ENCODE results near the gene ATG14.
"Not testable (repeated sequence)": the region's sequence is repeated elsewhere in the genome, so short reads cannot be mapped to it uniquely, and the experiment has no call there.

The ATG14 gene

DNA sequence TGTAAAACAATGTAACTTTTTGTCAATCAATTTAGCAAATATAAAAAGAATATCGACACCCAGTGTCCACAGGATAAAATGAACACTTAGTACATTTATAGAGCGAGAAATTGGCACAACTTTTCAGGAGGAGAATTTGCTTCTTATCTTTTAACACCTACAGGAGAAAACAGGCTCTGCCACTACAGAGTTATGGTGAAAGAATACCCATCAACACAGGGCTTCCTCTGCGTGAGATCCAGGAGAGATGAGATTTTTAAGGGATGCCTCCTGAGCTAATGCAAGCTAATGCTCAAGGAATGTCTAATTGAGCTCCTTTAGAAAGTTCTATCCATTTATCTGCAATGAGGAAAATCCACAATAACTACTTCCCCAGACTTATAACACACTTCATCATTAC, 21.0 kb upstream of the ATG14 start:
- DNase-seq = no peak

GRCh38 chr14:55430024-55430690, 18.5 kb upstream of the ATG14 start:
- no peak for DNase-seq

DNA sequence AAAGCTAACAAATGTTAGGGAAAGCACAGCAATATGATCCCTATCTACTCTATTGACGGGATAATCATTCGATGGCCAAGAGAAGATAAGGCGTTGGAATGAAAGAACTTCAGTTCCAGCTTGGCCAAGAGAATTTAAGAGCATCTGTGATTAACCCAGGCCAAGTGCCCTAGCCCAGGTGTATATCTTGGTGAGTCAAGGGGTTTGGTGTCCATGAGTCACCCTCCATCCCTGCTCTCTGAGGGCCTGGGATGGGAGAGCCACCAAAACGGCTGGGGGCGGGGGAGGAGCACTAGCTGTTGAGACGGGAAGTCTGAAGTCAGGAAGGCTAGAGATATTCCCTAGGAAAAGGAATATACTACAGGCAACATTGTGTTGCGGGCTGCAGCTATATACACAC, 15.8 kb upstream of the ATG14 start:
- no peak for DNase-seq

DNA sequence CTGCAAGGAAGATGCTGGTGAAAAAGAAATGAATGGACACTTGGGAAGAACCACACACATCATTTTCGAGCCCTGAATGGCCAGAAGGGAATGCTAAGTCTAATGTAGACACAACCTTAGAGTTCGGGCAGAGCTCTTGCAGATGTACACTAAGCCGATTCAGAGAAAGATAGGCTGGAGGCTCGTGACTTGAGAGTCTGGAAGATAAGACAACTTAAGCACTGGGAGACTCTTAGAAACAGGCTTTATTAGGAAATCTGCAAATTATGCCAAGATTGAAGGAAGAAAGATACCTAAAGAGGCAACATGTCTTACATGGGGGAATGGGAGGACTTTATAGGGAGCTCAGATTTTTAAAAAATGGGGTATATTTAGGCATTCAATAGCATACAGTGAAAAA, 15.3 kb upstream of the ATG14 start:
- DNase-seq = no peak

DNA sequence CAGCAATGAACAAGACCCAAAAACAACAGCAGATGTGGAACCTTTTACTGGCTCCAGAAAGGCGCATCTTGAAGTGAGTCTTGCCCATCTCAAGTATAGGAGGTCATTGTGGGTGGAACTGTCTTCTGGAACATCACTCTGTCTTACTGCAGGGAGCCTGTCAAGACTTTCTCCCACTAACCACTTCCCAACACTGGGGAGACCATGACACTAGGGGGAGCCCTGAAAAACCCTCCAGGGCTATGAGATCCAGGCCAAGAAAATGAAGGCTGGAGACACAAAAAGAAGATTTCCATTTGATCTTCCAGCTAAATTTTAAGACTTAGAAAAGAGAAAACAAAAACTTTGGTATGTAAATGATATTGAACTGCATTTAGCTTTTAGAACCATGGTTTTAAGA, 13.5 kb upstream of the ATG14 start:
- no peak for DNase-seq

GRCh38 chr14:55423969-55424368, 12.3 kb upstream of the ATG14 start:
- no peak for DNase-seq

DNA sequence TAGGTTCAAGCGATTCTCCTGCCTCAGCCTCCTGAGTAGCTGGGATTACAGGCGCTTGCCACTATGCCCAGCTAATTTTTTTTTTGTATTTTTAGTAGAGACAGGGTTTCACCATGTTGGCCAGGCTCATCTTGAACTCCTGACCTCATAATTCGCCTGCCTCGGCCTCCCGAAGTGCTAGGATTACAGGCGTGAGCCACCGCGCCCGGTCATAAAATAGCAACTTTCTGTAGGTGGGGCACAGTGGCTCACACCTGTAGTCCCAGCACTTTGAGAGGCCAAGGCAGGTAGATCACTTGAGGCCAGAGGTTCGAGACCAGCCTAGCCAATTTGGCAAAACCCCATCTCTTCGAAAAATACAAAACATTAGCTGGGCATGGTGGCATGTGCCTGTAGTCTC, 10.7 kb upstream of the ATG14 start:
- DNase-seq = not testable (repeated sequence)

DNA sequence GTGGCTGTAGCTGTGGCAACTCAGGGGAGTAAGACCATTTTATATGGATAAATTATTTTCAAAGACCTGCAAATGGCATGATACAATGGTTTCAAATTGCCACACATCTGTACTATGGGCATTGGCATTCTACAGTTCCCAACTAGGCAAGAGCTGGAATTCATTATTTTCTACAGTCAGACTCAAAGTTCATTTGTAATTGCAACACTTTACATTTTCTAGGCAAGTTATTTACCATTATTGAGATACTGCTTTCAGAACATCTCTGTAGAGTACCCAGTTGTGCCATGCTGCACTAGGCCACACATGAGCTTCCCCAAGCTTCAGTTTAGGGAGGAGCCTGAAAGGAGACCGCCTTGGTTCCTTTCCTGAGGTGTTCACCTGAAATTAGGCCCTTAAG, 8.0 kb upstream of the ATG14 start:
- no peak for DNase-seq

DNA sequence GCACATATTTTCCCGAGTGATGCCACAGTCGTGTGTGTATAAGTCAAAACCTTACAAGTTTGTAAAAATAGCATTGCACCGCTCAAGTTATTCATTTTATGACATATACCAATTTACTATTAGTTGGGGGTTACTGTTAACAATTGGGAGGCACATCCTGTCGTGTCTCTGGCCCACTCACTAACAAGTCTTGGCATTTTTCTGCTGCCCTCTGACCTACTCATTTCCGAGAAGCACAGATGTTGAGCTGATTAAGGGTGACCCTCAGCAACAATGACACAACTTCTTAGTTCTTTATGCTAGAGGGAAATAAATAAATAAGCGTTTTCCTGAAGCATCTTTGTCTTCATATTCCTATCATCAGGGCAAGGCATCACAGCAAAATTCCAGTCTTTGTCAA, 6.8 kb upstream of the ATG14 start:
- DNase-seq = no peak

DNA sequence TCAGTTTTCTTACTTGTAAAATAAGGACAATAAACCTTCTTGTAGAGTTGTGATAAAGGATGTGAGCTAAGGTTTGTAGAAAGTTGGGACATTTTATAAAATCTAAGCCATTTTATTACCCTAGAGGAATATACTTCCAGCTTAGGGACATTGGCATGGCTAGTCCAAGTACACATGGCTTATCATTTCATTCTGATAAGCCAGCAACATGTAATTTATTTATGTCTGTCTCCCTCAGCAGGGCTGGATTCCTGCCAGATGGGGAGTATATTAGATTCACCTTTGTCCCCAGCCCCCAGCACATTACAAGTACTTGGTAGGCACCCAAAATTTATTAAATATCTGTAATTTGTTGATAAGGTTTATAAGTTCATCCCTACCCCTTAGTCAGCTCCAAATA, 6.3 kb upstream of the ATG14 start:
- no peak for DNase-seq

DNA sequence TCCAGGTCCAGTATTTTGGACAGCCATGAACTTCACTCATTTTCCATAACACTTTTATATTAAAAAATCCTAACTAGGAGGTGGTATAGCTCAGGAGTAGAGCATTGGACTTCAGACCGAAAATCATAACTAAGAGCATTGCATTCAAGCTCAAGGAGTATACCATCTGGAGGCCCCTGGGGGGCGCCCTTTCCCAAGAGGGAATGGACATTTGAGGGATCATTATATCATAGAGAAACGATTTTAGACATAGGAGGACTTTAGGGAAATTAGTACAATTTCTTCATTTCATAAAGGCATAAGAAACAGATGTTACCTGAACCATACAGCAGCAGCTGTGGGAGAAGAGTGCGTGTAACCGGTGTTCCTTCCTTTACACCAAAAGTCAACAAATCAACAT, 5.2 kb upstream of the ATG14 start:
- DNase-seq = no peak

DNA sequence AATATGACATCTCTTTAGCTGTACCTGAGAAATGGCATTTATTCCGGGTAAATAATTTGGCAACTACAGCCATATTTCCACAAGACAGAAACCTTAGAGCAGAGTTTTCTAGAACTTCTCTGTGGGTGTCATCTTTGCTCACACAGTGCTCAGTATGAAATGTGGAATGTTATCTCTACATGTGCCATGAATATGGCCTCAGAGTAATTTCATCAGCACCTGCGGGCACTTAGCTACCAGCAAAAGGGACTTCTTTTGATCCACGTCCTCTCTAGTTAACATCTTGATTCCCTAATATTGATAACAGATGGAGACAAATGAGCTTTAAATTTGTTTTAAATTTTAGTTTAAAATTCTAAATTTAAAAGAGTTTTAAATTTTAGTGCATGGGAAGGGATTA, 2.9 kb upstream of the ATG14 start:
- DNase-seq = no peak

GRCh38 chr14:55412676-55413075, 1.0 kb upstream of the ATG14 start:
- no peak for DNase-seq

GRCh38 chr14:55410876-55411275, 754 bp downstream of the ATG14 start:
- no peak for DNase-seq

DNA sequence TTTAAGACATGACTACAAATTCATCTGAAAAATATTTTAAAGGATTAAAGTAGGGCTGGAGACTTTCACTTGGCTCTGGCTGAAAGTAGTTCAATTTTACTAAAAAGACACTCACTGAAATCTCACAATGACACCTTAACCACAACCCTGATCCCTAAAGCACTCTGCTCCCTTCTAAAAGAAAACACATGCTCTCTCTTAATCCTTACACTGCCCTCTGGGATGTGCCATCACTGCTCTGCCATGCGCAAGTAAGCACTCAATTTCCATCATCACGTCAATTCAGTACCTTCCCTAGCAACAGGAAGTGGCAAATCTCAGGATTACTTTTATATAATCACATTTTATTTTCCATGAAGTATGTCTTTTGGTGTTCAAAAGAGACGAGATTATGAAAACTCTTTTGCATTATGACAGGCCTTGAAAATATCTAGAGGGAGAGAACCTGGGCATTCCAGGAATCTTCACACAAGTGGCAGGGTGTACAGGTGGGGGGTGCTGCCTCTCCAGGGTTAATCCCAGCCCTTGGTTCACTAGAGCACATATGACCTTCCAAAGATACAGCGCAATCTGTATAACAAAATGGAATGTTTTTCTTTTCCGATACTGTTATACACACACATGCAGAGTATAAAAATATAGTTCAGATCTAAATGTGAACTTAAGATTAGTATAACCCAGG, 7.3 kb downstream of the ATG14 start:
- no peak for DNase-seq

DNA sequence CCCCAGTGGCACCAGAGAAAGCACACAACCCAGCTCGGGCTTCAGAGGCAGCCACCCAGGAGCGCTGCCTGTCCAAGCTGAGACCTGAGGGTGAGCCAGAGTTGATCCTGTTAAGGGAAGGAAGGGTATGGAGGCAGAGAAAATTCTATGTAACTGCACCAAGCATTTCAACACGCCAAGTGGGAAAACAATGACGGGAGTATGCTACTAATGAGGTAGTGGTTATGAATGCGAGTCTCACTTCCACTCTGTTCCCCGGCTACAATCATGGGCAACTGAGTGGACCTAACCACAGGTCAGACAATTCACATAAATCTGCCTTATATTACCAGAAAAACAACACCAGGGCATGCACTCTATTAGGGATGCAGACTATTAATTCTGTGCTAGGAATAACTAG, 9.9 kb downstream of the ATG14 start:
- no peak for DNase-seq

GRCh38 chr14:55399852-55400251, 11.8 kb downstream of the ATG14 start:
- DNase-seq = no peak

DNA sequence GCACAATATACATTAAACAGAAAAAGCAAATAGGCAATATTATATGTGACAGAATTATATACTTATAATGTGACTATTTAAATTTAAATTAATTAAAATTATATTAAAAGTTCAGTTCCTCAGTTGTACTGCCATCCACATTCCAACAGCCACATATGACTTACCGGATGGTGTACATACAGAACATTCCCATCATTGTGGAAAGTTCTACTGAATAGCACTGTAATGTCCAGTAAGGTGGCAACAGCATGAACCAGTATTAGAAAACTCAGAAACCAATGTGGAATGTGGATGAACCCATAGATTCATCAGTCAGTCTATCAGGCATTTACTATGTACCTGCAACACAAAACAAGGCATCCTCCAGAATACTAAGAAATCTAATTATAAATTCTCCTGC, 12.4 kb downstream of the ATG14 start:
- no peak for DNase-seq

DNA sequence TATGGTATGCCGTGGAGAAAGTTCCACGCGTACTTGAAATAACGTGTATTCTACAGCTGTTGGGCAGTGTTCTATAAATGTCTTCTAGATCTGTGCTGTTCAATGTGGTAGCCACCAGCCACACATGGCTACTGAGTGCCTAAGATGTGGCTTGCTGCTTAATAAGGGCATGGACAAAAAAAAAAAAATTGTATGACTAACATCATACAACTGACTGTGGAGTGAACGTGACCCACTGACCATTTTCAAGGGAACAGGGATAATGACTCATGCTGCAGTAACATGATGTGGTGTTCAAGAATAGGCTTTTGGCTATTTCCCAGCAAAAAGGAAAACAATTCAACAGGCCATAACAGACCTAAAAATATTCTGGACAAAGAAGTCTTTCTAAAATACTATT, 13.0 kb downstream of the ATG14 start:
- no peak for DNase-seq

- no peak for DNase-seq
These were observed 22.3 kb downstream of the ATG14 start for GRCh38 chr14:55389330-55389729.

DNA sequence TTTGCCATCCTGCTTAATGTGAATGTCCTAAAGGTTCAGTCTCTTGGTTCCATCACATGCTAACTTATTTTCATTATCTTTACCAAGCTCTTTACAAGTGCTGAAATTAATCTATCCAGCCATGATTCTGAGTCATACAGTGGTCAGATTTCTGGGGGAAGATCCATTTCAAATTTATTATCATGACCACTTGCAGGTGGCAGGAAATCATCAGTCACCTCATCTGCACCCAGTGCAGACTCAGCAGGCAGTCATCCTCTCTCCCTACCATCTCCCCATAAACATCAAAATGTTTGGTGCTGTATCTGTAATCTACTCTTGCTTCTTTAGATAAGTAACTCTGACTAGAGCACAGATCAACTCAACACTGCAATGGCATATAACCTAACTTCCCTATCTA, 23.5 kb downstream of the ATG14 start:
- DNase-seq = no peak

DNA sequence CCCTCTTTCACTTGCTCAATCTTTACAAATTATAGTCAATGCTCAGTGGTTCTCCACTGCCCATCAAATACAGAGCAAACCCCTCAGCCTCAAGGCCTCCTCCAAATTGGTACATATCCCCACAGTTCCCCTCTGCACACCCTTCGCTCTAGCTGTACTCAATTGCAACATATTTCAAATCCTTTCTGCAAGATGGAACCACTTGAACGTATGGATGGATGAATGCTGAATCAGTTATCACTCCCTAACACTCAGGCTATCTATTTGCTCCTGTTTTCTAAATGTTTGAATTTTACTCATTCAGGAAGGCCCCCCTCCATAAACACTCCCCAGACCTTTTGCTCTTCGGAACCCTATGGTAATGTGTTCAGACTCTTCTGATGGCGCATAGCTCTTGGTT, 24.5 kb downstream of the ATG14 start:
- DNase-seq = no peak

- DNase-seq = no peak
These were observed 25.4 kb downstream of the ATG14 start for GRCh38 chr14:55386037-55386808.

DNA sequence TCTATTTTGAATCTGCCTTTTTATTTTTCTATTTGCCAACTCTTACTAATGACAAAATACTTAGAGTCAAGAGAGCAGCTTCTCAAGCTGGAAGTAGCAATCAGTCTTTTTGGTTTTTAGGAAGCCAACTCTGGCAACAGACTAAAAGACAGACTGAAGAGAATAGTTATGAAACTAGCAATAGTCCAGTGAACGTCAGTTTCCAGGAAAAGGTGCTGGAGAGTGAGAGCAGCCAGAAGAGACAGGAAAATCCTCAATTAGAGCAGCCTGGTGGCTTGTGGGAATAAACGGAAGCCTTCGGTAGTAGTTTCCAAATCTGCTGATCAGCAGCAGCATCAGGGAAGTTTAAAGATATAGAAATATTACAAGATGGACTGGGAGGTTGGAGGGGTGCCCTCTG, 27.1 kb downstream of the ATG14 start:
- DNase-seq = no peak

Measured in hippocampal formation (tissue), 2 donors.